HepG2 (cell line): Measurements from ENCODE around the gene FAM83E. TPM values are rescaled to one million over a fixed set of nuclear protein-coding genes. Genes with fewer than 3 reads are reported as not detected.

Experiments used
- ATAC-seq: fragments of 200-7000 bp; cut with Tn5 transposase; 3 replicates; pipeline ENCODE4 v1.9.1; 2020; ENCODE audit warnings: mild to moderate bottlenecking, moderate library complexity
- BruUV-seq: library from RNA; stranded (reverse); fragments of 400-500 nt; replicated peaks from 2 replicates; lab custom pipeline; 2021; lab: Mats Ljungman, UMichigan
- CTCF ChIA-PET: fragments of 300-600 bp; formaldehyde crosslinking; extraction: SDS; loops from one replicate; lab custom pipeline; 2021; ENCODE audit warnings: low total read pairs, inconsistent platforms, low intra/inter-chr PET ratio; lab: Yijun Ruan, JAX
- POLR2A ChIA-PET: fragments of 350-600 bp; sonication (Branson Sonifier 250); formaldehyde crosslinking; loops from one replicate; lab custom pipeline; 2020; ENCODE audit warnings: antibody characterized with exemption, inconsistent platforms; lab: Yijun Ruan, JAX
- DNase-seq: peaks from one replicate; pipeline ENCODE4 v3.0.0-alpha.2; 2015; ENCODE audit warnings: low spot score
- FAIRE-seq: peaks from 3 replicates; lab custom pipeline; 2011; peaks lifted over from hg19 to GRCh38; lab: Jason Lieb, UNC
- H2AFZ ChIP-seq: one replicate; pipeline ENCODE4 v1.6.1; 2011; ENCODE audit warnings: low read length, inconsistent platforms
- H3K27ac ChIP-seq: fragments of 300-600 bp; 3 replicates; pipeline ENCODE4 v1.8.0; 2011; ENCODE audit warnings: mixed run types, mild to moderate bottlenecking, mixed read lengths, low read length, inconsistent platforms; ENCODE audit not compliant: insufficient read depth; ENCODE audit errors: extremely low read length
- H3K27me3 ChIP-seq, 2 experiments: fragments of 200-600 bp in 1 of 2; 2 replicates in 1 of 2; 3 replicates in 1 of 2; pipeline versions ENCODE4 v1.6.0 to v1.8.0; 2011; ENCODE audit warnings: low read length in 2 of 2, mild to moderate bottlenecking in 2 of 2, moderate library complexity in 2 of 2, inconsistent platforms in 1 of 2; ENCODE audit not compliant: insufficient read depth in 2 of 2, control insufficient read depth in 1 of 2
- H3K36me3 ChIP-seq, 2 experiments: fragments of 200-600 bp in 1 of 2; replicated peaks in 1 of 2; 2 replicates in 1 of 2; 3 replicates in 1 of 2; pipeline versions ENCODE4 v1.5.1 to v1.8.0; 2011; ENCODE audit warnings: low read length in 2 of 2, inconsistent platforms in 1 of 2; ENCODE audit not compliant: insufficient read depth in 2 of 2, control insufficient read depth in 1 of 2
- H3K4me1 ChIP-seq: 2 replicates; pipeline ENCODE4 v1.5.1; 2012; ENCODE audit warnings: low read length, inconsistent platforms; ENCODE audit not compliant: insufficient read depth
- H3K4me2 ChIP-seq: 2 replicates; pipeline ENCODE4 v1.6.0; 2011; ENCODE audit warnings: low read depth, low read length, inconsistent platforms
- H3K4me3 ChIP-seq, 3 experiments: fragments of 200-600 bp in 1 of 3; sonication (generic), shearing (Covaris generic) in 1 of 3; replicated peaks in 1 of 3; 2 replicates each; pipeline ENCODE4 v1.5.1; 2011 to 2016; ENCODE audit warnings: low read length in 3 of 3, inconsistent platforms in 2 of 3, low read depth in 2 of 3, mild to moderate bottlenecking in 2 of 3, control low read depth in 1 of 3, mixed read lengths in 1 of 3; ENCODE audit not compliant: insufficient read depth in 1 of 3
- H3K79me2 ChIP-seq: one replicate; pipeline ENCODE4 v1.6.1; 2011; ENCODE audit warnings: low read length, inconsistent platforms; ENCODE audit not compliant: insufficient read depth
- H3K9ac ChIP-seq: 2 replicates; pipeline ENCODE4 v1.6.0; 2011; ENCODE audit warnings: mild to moderate bottlenecking, low read depth, low read length, inconsistent platforms; ENCODE audit not compliant: insufficient read depth
- H3K9me3 ChIP-seq: 2 replicates; pipeline ENCODE4 v1.5.1; 2012; ENCODE audit warnings: mild to moderate bottlenecking, low read length
- H4K20me1 ChIP-seq: 2 replicates; pipeline ENCODE4 v1.6.0; 2011; ENCODE audit warnings: inconsistent platforms, mild to moderate bottlenecking, low read length, moderate library complexity; ENCODE audit not compliant: insufficient read depth
- ATF3 ChIP-seq: sonication (generic); formaldehyde crosslinking; IDR thresholded peaks from 2 replicates; pipeline ENCODE4 v1.4.0; 2020; ENCODE audit warnings: missing genetic modification reagents
- DNMT3B ChIP-seq: conservative IDR thresholded peaks from 2 replicates; pipeline ENCODE4 v1.6.1; 2016; ENCODE audit warnings: missing biosample characterization, control low read depth
- HNF4A ChIP-seq: sonication (generic); formaldehyde crosslinking; IDR thresholded peaks from 2 replicates; pipeline ENCODE4 v1.4.0; 2020; ENCODE audit warnings: missing genetic modification reagents
- IRF1 ChIP-seq: sonication (generic); formaldehyde crosslinking; IDR thresholded peaks from 2 replicates; pipeline ENCODE4 v1.4.0; 2020; ENCODE audit warnings: low read depth, mild to moderate bottlenecking, missing genetic modification reagents
- KDM4B ChIP-seq: sonication (generic); formaldehyde crosslinking; IDR thresholded peaks from 2 replicates; pipeline ENCODE4 v1.4.0; 2020; ENCODE audit warnings: missing genetic modification reagents
- NKX3-1 ChIP-seq: sonication (generic); formaldehyde crosslinking; IDR thresholded peaks from 2 replicates; pipeline ENCODE4 v1.5.0; 2020; ENCODE audit warnings: missing genetic modification reagents
- PHF8 ChIP-seq: sonication (generic); formaldehyde crosslinking; IDR thresholded peaks from 2 replicates; pipeline ENCODE4 v1.5.0; 2020; ENCODE audit warnings: missing genetic modification reagents
- SCMH1 ChIP-seq: sonication (generic); formaldehyde crosslinking; IDR thresholded peaks from 2 replicates; pipeline ENCODE4 v1.9.0; 2021; ENCODE audit warnings: missing genetic modification reagents, mild to moderate bottlenecking, borderline replicate concordance
- SMAD3 ChIP-seq: sonication (generic); formaldehyde crosslinking; IDR thresholded peaks from 2 replicates; pipeline ENCODE4 v1.4.0; 2020; ENCODE audit warnings: missing genetic modification reagents
- SNAPC4 ChIP-seq: sonication (generic); formaldehyde crosslinking; IDR thresholded peaks from 2 replicates; pipeline ENCODE4 v1.4.0; 2020; ENCODE audit warnings: mild to moderate bottlenecking, missing genetic modification reagents
- TBX3 ChIP-seq: fragments of 450-650 bp; IDR thresholded peaks from 2 replicates; pipeline ENCODE4 v1.6.1; 2017; ENCODE audit warnings: antibody characterized with exemption, mild to moderate bottlenecking, inconsistent platforms, borderline replicate concordance
- ZFP82 ChIP-seq: sonication (generic); formaldehyde crosslinking; IDR thresholded peaks from 2 replicates; pipeline ENCODE4 v1.5.1; 2020; ENCODE audit warnings: mild to moderate bottlenecking, missing genetic modification reagents, borderline replicate concordance
- ZNF235 ChIP-seq: sonication (generic); formaldehyde crosslinking; IDR thresholded peaks from 2 replicates; pipeline ENCODE4 v1.8.1; 2023; ENCODE audit warnings: mild to moderate bottlenecking, missing genetic modification reagents, borderline replicate concordance
- ZNF558 ChIP-seq: sonication (generic); formaldehyde crosslinking; IDR thresholded peaks from 2 replicates; pipeline ENCODE4 v1.9.0; 2022; ENCODE audit warnings: mild to moderate bottlenecking, missing genetic modification reagents, borderline replicate concordance
- ZNF644 ChIP-seq: IDR thresholded peaks from 2 replicates; pipeline ENCODE4 v1.6.1; 2016; ENCODE audit warnings: low read depth
- ZNF724P ChIP-seq: sonication (generic); formaldehyde crosslinking; IDR thresholded peaks from 2 replicates; pipeline ENCODE4 v1.8.0; 2022; ENCODE audit warnings: missing genetic modification reagents, borderline replicate concordance
- ZNF749 ChIP-seq: sonication (generic); formaldehyde crosslinking; IDR thresholded peaks from 2 replicates; pipeline ENCODE4 v1.8.0; 2022; ENCODE audit warnings: mild to moderate bottlenecking, missing genetic modification reagents, moderate library complexity, borderline replicate concordance
- WGBS: methylation state at CpG from one replicate; pipeline ENCODE4 v1.1.6; 2017; ENCODE audit warnings: low lambda C conversion rate; 5-methylcytosine and 5-hydroxymethylcytosine counted together
- in situ Hi-C: cut with HindIII; loops from 2 replicates; pipeline ENCODE4 v1.10.0; 2017; ENCODE audit warnings: low pct_unique_long_range_greater_than_20kb; ENCODE audit not compliant: extremely low pct_ligation_motif_present
- intact Hi-C: fragments of 100-400 bp; cut with micrococcal nuclease; formaldehyde crosslinking; loops from one replicate; pipeline ENCODE4 v1.10.0; 2022; ENCODE audit not compliant: unreplicated experiment
- polyA plus RNA-seq, 8 experiments: library from polyadenylated mRNA; depleted of rRNA in 3 of 8; stranded (reverse) in 7 of 8; unstranded in 1 of 8; fragments of >200 nt; fragmentation: Illumina TruSeq in 4 of 8; extraction: Trizol in 4 of 8; gene quantifications; 2 replicates each; pipeline versions ENCODE4 v1.2.1 to v1.2.3, GENCODE V29; 2011 to 2016; ENCODE audit warnings: low read depth in 4 of 8, missing spikeins in 1 of 8, mixed read lengths in 1 of 8; ENCODE audit not compliant: insufficient read depth in 1 of 8
- total RNA-seq, 5 experiments: library from RNA; depleted of rRNA; stranded (reverse); fragments of >200 nt; fragmentation: Illumina TruSeq; extraction: Trizol; gene quantifications; 2 replicates each; pipeline ENCODE4 v1.2.3, GENCODE V29; 2016; ENCODE audit warnings: low read depth in 1 of 5

FAM83E gene
- total and polyA plus RNA-seq, 2 of the 13 experiments (the other 11 are each of a cell fraction or from before 2014, with no cell fraction given) = 0.18 to 0.60 TPM

DNA sequence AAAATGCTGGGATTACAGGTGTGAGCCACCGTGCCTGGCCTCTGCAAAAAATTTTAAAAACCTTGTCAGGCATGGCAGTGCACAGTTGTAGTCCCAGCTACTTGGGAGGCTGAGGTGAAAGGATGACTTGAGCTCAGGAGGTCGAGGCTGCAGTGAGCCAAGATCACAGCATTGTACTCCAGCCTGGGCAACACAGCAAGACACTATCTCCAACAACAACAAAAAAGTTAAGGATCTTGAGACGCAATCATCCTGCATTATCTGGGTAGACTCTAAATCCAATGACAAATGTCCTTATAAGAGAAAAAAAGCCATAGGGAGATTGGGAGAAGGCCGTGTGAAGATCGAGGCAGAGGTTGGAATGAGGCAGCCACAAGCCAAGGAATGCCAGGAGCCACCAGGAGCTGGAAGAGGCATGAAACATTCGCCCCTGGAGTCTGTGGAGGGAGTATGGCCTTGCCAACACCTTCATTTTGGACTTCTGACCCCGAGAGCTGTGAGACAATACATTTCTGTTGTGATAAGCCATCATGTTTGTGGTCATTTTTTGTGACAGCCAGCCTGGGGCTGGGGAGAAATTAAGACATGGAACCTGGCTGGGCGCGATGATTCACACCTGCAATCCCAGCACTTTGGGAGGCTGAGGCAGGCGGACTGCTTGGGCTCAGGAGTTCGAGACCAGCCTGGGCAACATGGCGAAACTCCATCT lies 36.3 kb upstream of the FAM83E start (continued):
- TF ChIP-seq SNAPC4 (CRISPR knock-in tag) (no peak), TBX3 (peak; percentile 41; the same call in 1 of the 2 replicates), ZNF558 (CRISPR knock-in tag) (no peak), SCMH1 (CRISPR knock-in tag) (no peak), NKX3-1 (CRISPR knock-in tag) (no peak), HNF4A (CRISPR knock-in tag) (peak; percentile 58)

- peaks cover 0 to 1% of the 10 kb centered on the region in 2 experiments; a peak in 2 of 5 replicates for H3K27me3 ChIP-seq
- WGBS = 24% methylated on average over 2 of the region's 2 CpGs
- BruUV-seq = no TSS peak
- H3K27ac ChIP-seq = no peak overlapping the region
- CTCF ChIA-PET = no interaction called here
- no peaks in the 10 kb centered on the region for H3K79me2 ChIP-seq
- H3K4me3 ChIP-seq = no peak overlapping the region
- POLR2A ChIA-PET = no interaction called here
- H2AFZ ChIP-seq = no peak overlapping the region
- intact Hi-C loops = no loop called here
- in situ Hi-C loops = loop anchor here (5.0 kb wide), 2 partner anchors 139 to 194 kb away; no protein-coding TSS in a partner anchor
- no peak overlapping the region for H3K9ac ChIP-seq
- H3K4me2 ChIP-seq = no peak overlapping the region
- peaks cover 29% of the 10 kb centered on the region for H3K4me1 ChIP-seq
- no peaks in the 10 kb centered on the region for H4K20me1 ChIP-seq
- DNase-seq (no peak), ATAC-seq (no peak), FAIRE-seq (no peak)
- no peaks in the 10 kb centered on the region for H3K36me3 ChIP-seq
- H3K9me3 ChIP-seq = no peaks in the 10 kb centered on the region
- TF ChIP-seq KDM4B (CRISPR knock-in tag) = no peak
- no peak for TF ChIP-seq IRF1
- TF ChIP-seq ATF3 (CRISPR knock-in tag) = no peak
- TF ChIP-seq ZNF235 (CRISPR knock-in tag) = no peak
- TF ChIP-seq ZNF644 (CRISPR knock-in tag) = no peak
- TF ChIP-seq ZFP82 (CRISPR knock-in tag) = no peak
- TF ChIP-seq ZNF749 (CRISPR knock-in tag) = no peak
- TF ChIP-seq SMAD3 (CRISPR knock-in tag) = no peak
- TF ChIP-seq PHF8 = no peak
- no peak for TF ChIP-seq DNMT3B (CRISPR knock-in tag)
- TF ChIP-seq ZNF724P (CRISPR knock-in tag) = no peak
These were observed 33.3 kb upstream of the FAM83E start for GRCh38 chr19:48648134-48648533.
